Fibroblast of villous mesenchyme (primary cell): ENCODE measurements around the gene FGD4. TPM values are rescaled to one million over a fixed set of nuclear protein-coding genes. Genes with fewer than 3 reads are reported as not detected.

Source experiments
- DNase-seq: peaks from one replicate; pipeline ENCODE4 v3.0.0-alpha.2; 2010; ENCODE audit warnings: low read depth
- H3K4me3 ChIP-seq: 2 replicates; pipeline ENCODE4 v1.5.1; 2011; ENCODE audit warnings: low read depth, mild to moderate bottlenecking, low read length
- CTCF ChIP-seq: IDR thresholded peaks from 2 replicates; pipeline ENCODE4 v1.5.1; 2012; ENCODE audit warnings: low read depth, mild to moderate bottlenecking, low read length; ENCODE audit not compliant: insufficient read depth
- total RNA-seq: library from RNA; depleted of rRNA; stranded (reverse); fragments of >200 nt; gene quantifications from 2 replicates; pipeline ENCODE4 v1.2.3, GENCODE V29; 2012

FGD4 gene
- total RNA-seq, 1 donor = 4.7 TPM

- no peak overlapping the region for H3K4me3 ChIP-seq
- no peak for TF ChIP-seq CTCF
- no peak for DNase-seq
These were observed 190.0 kb downstream of the FGD4 start for GRCh38 chr12:32589165-32589865.

GRCh38 chr12:32595251-32595650 lies 195.9 kb downstream of the FGD4 start:
- no peak for TF ChIP-seq CTCF
- H3K4me3 ChIP-seq = no peak overlapping the region
- peak; percentile 68 for DNase-seq

GRCh38 chr12:32596030-32596429 lies 196.7 kb downstream of the FGD4 start:
- H3K4me3 ChIP-seq = no peak overlapping the region
- no peak for TF ChIP-seq CTCF
- no peak for DNase-seq

GRCh38 chr12:32598688-32599087 lies 199.3 kb downstream of the FGD4 start:
- no peak for TF ChIP-seq CTCF
- no peak overlapping the region for H3K4me3 ChIP-seq
- DNase-seq = no peak

GRCh38 chr12:32600681-32601080 lies 201.3 kb downstream of the FGD4 start:
- no peak for TF ChIP-seq CTCF
- no peak overlapping the region for H3K4me3 ChIP-seq
- DNase-seq = no peak

- DNase-seq = no peak
- TF ChIP-seq CTCF = no peak
- H3K4me3 ChIP-seq = no peak overlapping the region
These were observed 203.7 kb downstream of the FGD4 start for GRCh38 chr12:32603071-32603470.

GRCh38 chr12:32603858-32604257 lies 204.5 kb downstream of the FGD4 start:
- peak; percentile 4 for DNase-seq

More at GRCh38 chr12:32603858-32604257, 204.5 kb downstream of the FGD4 start:
- H3K4me3 ChIP-seq = no peak overlapping the region
- TF ChIP-seq CTCF = no peak
